Fibroblast of peridontal ligament (primary cell): ENCODE results near the gene TOX3.

Experiments
- DNase-seq: peaks from one replicate; pipeline ENCODE4 v3.0.0-alpha.2; 2010; ENCODE audit errors: extremely low read depth

TOX3 gene

GRCh38 chr16:52563767-52564611 lies 17.0 kb upstream of the TOX3 start:
- no peak for DNase-seq

- DNase-seq, result no peak
Measured at GRCh38 chr16:52562770-52563169, 15.8 kb upstream of the TOX3 start.

GRCh38 chr16:52561910-52562741 lies 15.2 kb upstream of the TOX3 start:
- no peak for DNase-seq

- DNase-seq, result no peak
Measured at GRCh38 chr16:52558448-52558847, 11.5 kb upstream of the TOX3 start.

- DNase-seq, result no peak
Measured at GRCh38 chr16:52557236-52557635, 10.3 kb upstream of the TOX3 start.

- DNase-seq, result no peak
Measured at GRCh38 chr16:52556083-52556482, 9.1 kb upstream of the TOX3 start.

GRCh38 chr16:52555572-52555971 lies 8.6 kb upstream of the TOX3 start:
- no peak for DNase-seq

- no peak for DNase-seq
Measured at GRCh38 chr16:52554334-52554733, 7.4 kb upstream of the TOX3 start.

GRCh38 chr16:52553322-52553721 lies 6.4 kb upstream of the TOX3 start:
- DNase-seq, result no peak

- DNase-seq, result no peak
Measured at GRCh38 chr16:52552643-52553042, 5.7 kb upstream of the TOX3 start.

GRCh38 chr16:52549011-52549692 lies 2.2 kb upstream of the TOX3 start:
- no peak for DNase-seq

- DNase-seq, result no peak
Measured at GRCh38 chr16:52548261-52549010, 1.5 kb upstream of the TOX3 start.

GRCh38 chr16:52547834-52548215 lies 882 bp upstream of the TOX3 start:
- no peak for DNase-seq

- DNase-seq, result no peak
Measured at GRCh38 chr16:52546291-52547003, 496 bp downstream of the TOX3 start.

GRCh38 chr16:52545898-52546266 lies 1.1 kb downstream of the TOX3 start:
- DNase-seq, result no peak

GRCh38 chr16:52545222-52545897 lies 1.6 kb downstream of the TOX3 start:
- no peak for DNase-seq

GRCh38 chr16:52544703-52545102 lies 2.2 kb downstream of the TOX3 start:
- DNase-seq, result no peak

- no peak for DNase-seq
Measured at GRCh38 chr16:52543654-52544053, 3.3 kb downstream of the TOX3 start.

- DNase-seq, result no peak
Measured at GRCh38 chr16:52540910-52541309, 6.0 kb downstream of the TOX3 start.

GRCh38 chr16:52539191-52539590 lies 7.8 kb downstream of the TOX3 start:
- DNase-seq, result no peak

GRCh38 chr16:52538511-52538910 lies 8.4 kb downstream of the TOX3 start:
- DNase-seq, result no peak
